GM19463 (cell line): Measurements from ENCODE around the gene ST6GALNAC3.
"Not testable (repeated sequence)": the region's sequence is repeated elsewhere in the genome, so short reads cannot be mapped to it uniquely, and the experiment has no call there.

Experiments
- ATAC-seq: cut with Tn5 transposase; IDR thresholded peaks from one replicate; pipeline ENCODE4 v1.9.1; 2021; ENCODE audit warnings: mild to moderate bottlenecking, moderate library complexity; ENCODE audit not compliant: unreplicated experiment

ST6GALNAC3 gene

GRCh38 chr1:76070538-76070937 lies 4.0 kb upstream of the ST6GALNAC3 start:
- no peak for ATAC-seq

GRCh38 chr1:76073481-76073880 lies 1.1 kb upstream of the ST6GALNAC3 start:
- ATAC-seq = no peak

- ATAC-seq = no peak
These were observed 593 bp downstream of the ST6GALNAC3 start for GRCh38 chr1:76075188-76075489.

GRCh38 chr1:76075877-76076276 lies 1.3 kb downstream of the ST6GALNAC3 start:
- ATAC-seq = peak; percentile 26

GRCh38 chr1:76079475-76080227 lies 5.1 kb downstream of the ST6GALNAC3 start:
- ATAC-seq = no peak

GRCh38 chr1:76080552-76081079 lies 6.1 kb downstream of the ST6GALNAC3 start:
- ATAC-seq = no peak

DNA sequence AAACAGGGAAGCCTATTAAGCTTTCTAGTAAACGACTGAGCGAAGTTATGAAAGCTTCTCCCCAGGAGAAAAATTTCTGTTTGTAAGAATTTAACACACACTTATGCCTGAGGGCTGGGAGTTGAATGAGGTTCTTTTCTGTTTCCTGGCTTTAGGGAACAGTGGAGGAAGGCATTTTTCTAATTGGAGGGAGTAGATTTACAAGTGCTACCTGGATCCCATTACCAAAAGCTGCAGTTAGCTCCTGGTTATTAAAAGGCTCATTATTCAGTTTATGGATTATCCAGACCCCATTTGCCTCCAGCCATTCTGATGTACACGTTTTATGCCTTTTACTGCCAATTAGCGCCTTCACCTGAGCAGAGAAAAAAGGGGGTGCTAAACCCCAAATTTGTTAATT lies 7.5 kb downstream of the ST6GALNAC3 start:
- no peak for ATAC-seq

DNA sequence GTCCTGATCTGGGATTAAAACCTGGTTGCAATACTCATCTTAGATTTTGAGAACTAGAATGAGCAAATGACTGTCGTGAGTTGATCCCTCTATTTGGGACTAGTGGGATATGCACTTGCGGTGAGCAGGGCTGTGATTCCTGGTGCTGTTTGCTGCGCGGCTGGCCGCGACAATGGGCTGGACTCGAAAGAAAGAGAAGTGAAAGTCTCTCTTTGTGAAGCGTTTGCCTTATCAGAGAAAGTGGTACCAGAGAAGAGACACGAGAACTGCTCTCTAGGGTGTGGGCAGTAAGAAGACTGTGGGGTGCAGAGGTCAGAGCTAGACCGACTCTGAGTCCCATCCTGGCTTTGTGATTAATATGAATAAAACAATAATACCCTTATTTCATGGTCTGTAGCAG lies 8.6 kb downstream of the ST6GALNAC3 start:
- no peak for ATAC-seq

DNA sequence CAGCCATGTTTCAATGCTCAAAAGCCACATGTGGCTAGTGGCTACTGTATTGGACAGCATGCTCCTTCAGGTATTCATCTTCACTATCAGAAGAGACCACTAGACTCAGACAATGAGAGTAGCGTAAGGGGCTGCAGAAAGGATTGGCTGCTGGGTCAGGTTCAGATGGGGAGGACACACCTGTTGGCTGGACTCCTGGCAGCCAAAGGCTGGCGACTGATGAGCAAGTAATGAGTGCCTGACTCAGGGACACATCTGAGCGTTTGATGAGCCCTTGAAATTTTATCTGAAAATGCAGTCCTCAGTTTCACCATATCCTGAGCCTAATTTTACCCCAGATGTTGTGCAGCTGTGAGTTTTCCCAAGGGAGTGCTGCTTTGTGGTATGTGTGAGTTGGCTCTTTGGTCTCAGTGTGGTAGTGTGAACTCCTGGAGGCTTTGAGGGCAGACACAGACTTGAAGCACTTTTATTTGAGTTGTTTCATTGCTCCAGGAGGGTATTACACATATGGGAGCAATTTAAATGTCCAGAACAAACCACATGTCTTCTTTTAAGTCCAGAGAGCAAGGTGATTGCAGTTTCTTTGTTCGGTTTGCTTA lies 9.6 kb downstream of the ST6GALNAC3 start:
- ATAC-seq = no peak

DNA sequence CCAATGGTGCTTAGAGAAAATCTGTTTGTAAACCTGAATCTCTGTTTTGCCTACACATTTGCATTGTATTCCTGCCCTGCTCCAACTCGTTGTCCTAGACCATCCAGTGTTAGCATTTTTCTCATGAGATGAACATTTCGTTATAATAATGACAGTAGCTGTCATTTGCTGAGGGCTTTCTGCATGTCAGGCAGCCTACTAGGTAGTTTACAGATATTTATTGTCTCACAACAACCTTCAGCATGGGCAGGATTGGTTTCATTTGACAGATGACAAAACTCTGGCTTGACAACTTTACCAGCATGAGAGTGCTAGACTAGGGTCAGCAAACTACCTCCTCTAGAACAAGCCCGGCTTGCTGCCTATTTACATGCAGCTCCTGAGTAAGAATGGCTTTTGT lies 10.1 kb downstream of the ST6GALNAC3 start:
- no peak for ATAC-seq

GRCh38 chr1:76086109-76086508 lies 11.6 kb downstream of the ST6GALNAC3 start:
- ATAC-seq = no peak

DNA sequence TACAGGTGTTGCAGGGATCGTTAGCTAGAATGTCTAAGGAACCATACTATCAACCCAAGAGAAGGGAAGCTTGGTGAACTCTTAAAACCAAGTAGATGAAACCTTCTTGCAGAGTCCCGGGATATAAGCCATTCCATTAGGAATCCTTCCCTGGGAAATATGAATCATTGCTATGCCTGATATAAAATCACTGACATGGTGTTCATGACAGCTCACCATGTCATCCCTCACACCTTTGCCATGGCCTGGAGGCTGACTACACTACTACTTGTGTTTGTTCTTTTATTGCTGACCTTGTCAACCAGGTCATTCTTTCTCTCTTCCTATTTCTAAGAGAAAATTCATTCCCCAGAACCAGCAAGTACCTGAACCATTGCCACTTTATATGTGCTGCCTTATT lies 12.1 kb downstream of the ST6GALNAC3 start:
- ATAC-seq = no peak

GRCh38 chr1:76090283-76091203 lies 16.0 kb downstream of the ST6GALNAC3 start:
- ATAC-seq = no peak

DNA sequence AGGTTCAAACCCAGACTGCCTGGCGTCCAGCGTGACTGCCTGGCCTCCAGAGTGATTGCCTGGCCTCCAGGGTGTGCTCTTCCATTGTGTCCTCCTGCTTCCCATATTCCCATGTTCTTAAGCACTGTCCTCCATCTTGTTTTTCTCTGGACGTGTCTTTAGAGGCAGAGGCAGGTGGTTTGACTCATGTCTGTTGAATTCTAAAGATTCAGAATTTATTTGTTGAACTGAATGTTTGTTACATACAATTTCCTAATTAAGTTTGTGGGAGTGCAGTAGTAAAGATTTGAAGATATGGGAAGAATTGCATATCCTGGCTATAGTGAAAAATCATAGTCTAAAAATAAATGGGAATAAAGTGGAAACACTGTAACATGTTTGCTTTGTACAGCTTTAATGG lies 18.3 kb downstream of the ST6GALNAC3 start:
- ATAC-seq = no peak

DNA sequence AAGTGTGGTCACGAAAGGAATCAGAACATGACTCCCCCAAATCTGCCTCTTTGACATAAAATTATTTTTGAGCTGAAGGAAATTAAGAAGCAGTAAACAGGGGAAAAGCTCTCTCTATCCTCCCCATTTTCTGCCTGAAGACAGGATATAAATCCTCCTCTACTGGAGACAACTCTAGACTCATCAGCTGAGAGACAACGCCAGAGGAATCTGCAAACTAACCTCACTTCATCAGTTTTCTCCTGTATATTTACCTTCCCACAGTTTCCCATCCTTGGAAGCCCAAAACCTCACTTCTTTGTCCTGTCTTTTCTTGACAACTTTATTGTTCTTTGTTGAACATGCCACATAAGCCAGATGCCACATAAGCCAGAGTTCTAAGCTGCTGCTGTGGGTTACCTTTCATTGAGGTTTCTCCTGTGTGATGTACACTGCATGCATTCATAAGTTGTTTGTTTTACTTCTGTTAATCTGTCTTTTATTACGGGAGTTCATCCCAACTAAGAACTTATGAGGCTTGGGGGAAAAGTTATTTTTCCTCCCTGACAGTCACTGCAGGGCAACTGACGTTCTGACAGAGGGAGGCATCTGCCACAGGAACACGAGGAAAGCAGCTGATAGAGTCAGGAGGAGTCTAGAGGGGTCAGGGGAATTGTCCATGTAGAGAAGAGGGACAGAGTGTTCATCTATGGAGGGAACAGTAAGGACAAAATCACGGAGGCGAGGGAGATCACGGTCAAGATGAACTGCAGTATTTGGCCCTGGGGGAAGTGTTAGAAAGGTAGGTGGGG lies 19.2 kb downstream of the ST6GALNAC3 start:
- no peak for ATAC-seq

- ATAC-seq = no peak
These were observed 21.3 kb downstream of the ST6GALNAC3 start for GRCh38 chr1:76095802-76096201.

DNA sequence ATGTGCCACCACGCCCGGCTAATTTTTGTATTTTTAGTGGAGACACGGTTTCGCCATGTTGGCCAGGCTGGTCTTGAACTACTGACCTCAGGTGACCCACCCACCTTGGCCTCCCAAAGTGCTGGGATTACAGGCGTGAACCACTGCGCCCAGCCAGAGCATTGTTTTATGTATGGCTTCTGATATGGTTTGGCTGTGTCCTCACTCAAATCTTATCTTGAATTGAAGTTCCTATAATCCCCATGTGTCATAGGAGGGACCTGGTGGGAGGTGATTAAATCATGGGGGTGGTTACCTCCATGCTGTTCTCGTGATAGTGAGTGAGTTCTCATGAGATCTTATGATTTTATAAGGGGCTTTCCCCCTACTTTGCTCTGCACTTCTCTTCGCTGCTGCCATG lies 22.5 kb downstream of the ST6GALNAC3 start:
- not testable (repeated sequence) for ATAC-seq

- ATAC-seq = no peak
These were observed 24.3 kb downstream of the ST6GALNAC3 start for GRCh38 chr1:76098845-76099244.

DNA sequence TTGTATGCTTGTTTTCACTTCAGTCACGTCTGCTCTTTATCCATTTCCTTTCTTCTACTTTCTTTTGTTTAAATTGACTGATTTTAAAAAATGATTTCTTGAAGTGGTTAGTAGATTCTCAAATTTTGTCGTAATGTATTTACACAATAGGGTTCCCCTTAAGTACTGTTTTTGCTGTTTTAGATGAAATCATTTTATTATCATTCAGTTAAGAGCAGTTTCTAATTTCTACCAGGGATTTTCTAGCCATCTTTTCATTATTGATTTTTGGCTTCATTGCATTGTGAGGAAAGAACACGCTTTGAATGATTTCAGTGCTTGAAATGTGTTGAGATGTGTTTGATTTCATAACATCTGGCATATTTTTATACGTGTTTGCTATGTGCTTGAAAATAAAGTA lies 27.0 kb downstream of the ST6GALNAC3 start:
- ATAC-seq = no peak

GRCh38 chr1:76102046-76102445 lies 27.5 kb downstream of the ST6GALNAC3 start:
- no peak for ATAC-seq

DNA sequence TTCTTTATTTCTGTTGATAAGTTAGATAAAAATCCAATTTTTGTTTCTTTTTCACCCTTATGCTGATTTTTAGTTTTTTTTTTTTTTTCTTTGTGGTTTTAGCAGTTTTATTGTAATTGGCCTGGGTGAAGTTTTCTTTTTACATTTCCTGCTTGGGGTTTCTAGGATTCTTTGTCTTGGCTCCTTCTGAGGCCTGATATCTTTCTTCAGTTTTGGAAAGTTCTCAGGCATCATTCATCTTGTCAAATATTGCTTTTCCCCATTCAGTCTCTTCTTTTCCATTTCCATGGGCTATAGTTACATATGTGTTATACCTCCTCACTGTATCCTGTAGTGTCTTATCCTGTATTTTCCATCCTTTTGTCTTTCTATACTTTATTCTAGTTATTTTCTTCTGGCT lies 28.5 kb downstream of the ST6GALNAC3 start:
- ATAC-seq = no peak
